Cardiac fibroblast (primary cell): Measurements from ENCODE around the gene SLC5A1.

Experiments used
- DNase-seq, 2 donors: peaks; one replicate each; pipeline versions ENCODE4 v3.0.0 to v3.0.0-alpha.2; 2010; ENCODE audit warnings: low read depth in 2 of 2
- H3K4me3 ChIP-seq, 2 donors: replicated peaks in 1 of 2; 1 replicate in 1 of 2; 2 replicates in 1 of 2; pipeline ENCODE4 v1.5.1; 2011; ENCODE audit warnings: low read depth in 2 of 2, low read length in 2 of 2, mild to moderate bottlenecking in 2 of 2, moderate library complexity in 1 of 2
- CTCF ChIP-seq: IDR thresholded peaks from one replicate; pipeline ENCODE4 v1.5.1; 2011; ENCODE audit warnings: low read depth, mild to moderate bottlenecking, low read length, inconsistent platforms

Gene SLC5A1

GRCh38 chr22:32030518-32031247, 12.4 kb upstream of the SLC5A1 start:
- TF ChIP-seq CTCF, result no peak
- H3K4me3 ChIP-seq, result no peak overlapping the region
- DNase-seq, result no peak

GRCh38 chr22:32031466-32031865, 11.6 kb upstream of the SLC5A1 start:
- no peak for DNase-seq
- no peak overlapping the region for H3K4me3 ChIP-seq
- no peak for TF ChIP-seq CTCF

GRCh38 chr22:32034275-32034674, 8.8 kb upstream of the SLC5A1 start:
- DNase-seq, result no peak
- no peak for TF ChIP-seq CTCF
- H3K4me3 ChIP-seq, result no peak overlapping the region

GRCh38 chr22:32037236-32037635, 5.8 kb upstream of the SLC5A1 start:
- TF ChIP-seq CTCF, result no peak
- H3K4me3 ChIP-seq, result no peak overlapping the region
- no peak for DNase-seq

GRCh38 chr22:32040324-32040904, 2.6 kb upstream of the SLC5A1 start:
- no peak for TF ChIP-seq CTCF
- H3K4me3 ChIP-seq, result no peak overlapping the region
- no peak for DNase-seq

- TF ChIP-seq CTCF, result no peak
- DNase-seq, result no peak
- H3K4me3 ChIP-seq, result no peak overlapping the region
These were observed 330 bp downstream of the SLC5A1 start for GRCh38 chr22:32043391-32043790.
